Activated effector memory CD4-positive, alpha-beta T cell treated with Interleukin-2 at 50 U/mL for 16 hours (primary cell): ENCODE results near the gene OPRL1.
"Not testable (repeated sequence)": the region's sequence is repeated elsewhere in the genome, so short reads cannot be mapped to it uniquely, and the experiment has no call there.

ENCODE experiments used
- DNase-seq: peaks from one replicate; pipeline ENCODE4 v3.0.0-alpha.2; 2020

The OPRL1 gene

DNA sequence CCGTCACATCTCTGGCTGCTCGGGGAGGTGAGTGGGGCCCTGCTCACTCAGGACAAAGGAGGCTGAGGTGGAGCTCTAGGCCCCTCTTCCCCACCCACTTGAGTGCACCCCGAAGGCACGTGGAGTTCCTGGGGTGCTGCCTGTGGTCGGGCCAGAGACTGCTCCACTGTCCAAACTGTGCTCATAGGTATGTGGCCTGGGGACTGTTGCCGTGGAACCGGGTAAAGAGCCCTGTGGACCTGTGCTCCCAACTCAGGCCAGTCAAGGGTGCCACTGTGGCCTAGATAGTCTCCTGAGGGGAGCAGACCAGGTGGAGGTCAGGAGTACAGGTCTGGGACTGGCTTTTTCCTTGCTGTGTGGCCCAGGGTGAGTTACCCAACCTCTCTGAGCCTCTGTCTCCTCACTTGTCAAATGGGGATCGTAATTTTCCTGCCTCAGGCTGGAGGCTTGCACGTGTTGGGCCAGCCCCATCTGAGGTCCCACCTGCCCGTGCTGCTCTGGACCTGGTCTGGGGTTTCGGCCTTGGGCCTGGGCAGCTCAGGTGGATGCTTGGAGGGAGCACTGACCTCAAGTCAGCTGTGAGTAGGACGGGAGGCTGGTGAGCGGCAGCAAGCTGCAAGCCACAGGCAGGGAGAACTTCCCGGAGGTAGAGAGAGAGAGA lies 39.9 kb downstream of the OPRL1 start:
- DNase-seq: no peak

DNA sequence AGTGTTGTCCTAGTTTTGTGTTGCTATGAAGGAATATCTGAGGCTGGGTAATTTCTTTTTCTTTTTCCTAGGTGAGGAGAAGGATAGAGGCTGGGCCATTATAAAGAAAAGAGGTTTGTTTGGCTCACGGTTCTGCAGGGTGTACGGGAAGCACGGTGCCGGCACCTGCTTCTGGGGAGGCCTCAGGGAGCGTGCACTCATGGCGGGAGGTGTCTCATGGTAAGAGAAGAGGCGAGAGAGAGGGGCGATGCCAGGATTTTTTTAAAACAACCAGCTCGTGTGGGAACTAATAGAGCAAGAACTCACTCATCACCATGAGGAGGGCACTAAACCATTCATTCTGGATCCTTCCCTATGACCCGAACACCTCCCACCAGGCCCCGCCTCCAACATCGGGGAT lies 41.7 kb downstream of the OPRL1 start:
- DNase-seq: no peak

DNA sequence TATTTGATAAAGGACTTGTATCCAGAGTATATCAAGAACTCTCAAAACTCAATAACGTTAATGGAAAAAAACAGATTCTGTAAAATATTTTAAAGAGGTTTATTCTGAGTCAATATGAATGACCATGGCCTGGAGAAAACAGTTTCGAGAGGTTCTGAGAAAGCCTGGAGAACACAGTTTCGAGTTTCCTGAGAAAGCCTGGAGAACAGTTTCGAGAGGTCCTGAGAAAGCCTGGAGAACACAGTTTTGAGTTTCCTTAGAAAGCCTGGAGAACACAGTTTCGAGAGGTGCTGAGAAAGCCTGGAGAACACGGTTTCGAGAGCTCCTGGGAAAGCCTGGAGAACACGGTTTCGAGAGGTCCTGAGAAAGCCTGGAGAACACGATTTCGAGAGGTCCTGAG lies 43.0 kb downstream of the OPRL1 start:
- not testable (repeated sequence) for DNase-seq

DNA sequence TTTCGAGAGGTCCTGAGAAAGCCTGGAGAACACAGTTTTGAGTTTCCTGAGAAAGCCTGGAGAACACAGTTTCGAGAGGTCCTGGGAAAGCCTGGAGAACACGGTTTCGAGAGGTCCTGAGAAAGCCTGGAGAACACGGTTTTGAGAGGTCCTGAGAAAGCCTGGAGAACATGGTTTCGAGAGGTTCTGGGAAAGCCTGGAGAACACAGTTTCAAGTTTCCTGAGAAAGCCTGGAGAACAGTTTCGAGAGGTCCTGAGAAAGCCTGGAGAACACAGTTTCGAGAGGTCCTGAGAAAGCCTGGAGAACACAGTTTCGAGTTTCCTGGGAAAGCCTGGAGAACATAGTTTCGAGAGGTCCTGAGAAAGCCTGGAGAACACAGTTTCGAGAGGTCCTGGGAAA lies 43.6 kb downstream of the OPRL1 start:
- not testable (repeated sequence) for DNase-seq

DNA sequence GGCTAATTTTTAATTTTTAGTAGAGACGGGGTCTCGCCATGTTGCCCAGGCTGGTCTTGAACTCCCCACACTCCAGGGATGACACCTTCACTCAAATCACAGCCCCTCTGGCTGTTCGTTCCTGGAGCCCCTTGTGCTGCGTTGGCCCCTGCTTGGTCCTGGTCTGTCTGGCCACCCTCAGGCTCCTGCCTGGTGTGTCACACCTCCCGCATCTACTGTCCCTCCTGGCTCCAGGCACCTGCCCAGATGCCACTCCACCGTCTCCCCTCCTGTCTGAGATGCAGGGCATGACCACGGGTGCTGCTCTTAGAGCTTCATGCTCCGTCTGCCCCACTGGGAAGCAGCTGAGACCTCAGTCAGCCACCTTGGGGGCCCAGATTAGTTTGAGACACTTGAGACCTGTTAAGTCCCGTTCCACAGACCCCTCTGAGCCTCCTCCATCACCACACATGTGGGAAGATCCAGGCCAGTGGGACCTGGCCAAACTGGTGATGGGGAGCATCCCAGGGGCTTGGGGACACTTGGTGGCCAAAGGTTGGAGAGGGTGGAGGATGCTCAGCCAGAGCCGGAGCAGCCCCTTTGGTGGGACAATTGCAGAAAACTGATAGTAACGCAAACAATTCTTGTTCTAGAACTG lies 49.4 kb downstream of the OPRL1 start:
- no peak for DNase-seq

DNA sequence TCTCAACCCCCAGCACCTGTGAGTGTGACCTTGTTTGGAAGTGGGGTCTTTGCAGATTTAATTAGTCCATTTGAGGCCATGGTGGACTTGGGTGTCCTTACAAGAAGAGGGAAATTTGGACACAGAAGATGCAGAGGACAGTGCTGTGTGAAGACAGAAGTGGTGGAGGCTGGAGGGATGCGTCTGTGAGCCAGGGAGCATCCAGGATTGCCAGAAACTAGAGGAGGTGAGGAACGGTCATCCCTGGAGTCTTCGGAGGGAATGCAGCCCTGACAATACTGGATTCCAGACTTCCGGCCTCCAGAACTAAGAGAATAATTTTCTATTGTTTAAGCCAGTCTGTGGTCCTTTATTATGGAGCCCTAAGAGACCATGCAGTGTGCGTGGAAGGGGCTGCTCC lies 50.4 kb downstream of the OPRL1 start:
- DNase-seq: no peak

DNA sequence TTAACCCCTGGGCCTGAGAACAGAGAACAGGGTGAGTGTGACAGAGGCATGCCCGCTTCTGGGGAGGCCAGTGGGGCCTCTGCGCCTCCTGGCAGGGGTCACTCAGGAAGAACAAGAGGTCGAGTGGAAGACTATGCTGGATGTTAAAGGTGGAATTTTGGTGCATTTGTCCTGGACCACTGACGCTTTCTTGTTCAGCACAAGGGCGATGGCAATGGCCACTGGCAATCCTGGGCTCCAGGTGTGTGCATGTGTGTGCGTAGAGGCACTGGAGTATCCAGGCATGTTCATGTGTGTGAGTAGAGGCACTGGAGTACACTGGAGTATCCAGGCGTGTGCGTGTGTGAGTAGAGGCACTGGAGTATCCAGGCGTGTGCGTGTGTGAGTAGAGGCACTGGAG lies 51.0 kb downstream of the OPRL1 start:
- DNase-seq: no peak

DNA sequence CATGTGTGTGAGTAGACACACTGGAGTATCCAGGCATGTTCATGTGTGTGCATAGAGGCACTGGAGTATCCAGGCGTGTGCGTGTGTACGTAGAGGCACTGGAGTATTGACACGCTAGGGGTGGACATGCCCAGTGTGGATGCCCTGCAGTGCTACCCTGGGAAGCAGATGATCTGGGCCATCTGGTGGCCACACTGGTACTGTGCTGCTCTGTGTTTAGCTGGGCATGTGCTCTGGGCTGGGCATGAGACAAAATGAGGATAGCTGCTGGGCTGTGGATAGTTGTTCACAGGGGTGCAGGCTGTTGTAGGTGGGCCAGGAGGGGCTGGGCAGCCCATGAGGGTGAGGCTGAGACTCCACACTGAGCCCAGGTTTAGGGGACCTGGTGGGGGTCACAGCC lies 51.5 kb downstream of the OPRL1 start:
- no peak for DNase-seq

DNA sequence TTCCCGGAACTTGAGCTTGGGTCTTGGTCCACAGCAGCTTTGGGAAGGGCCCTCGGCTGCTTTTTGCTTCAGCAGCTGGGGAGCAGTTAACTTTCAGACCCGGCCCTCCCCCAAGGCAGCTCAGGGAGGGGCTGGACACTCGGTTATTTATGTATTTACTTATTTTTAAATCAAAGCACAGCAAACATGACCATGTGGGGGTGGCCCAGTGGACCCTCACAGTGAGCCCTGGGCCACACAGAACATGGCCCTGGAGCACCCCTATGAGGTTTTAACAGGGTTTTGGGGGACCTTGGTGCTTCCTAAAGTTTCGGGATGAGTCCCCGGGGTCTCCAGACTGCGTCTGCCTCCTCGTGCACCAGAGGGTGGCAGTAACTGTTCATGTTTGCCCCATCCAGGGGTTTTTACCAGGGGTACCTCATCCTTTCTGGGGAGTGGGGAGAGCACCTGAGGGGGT lies 54.1 kb downstream of the OPRL1 start:
- DNase-seq: no peak

DNA sequence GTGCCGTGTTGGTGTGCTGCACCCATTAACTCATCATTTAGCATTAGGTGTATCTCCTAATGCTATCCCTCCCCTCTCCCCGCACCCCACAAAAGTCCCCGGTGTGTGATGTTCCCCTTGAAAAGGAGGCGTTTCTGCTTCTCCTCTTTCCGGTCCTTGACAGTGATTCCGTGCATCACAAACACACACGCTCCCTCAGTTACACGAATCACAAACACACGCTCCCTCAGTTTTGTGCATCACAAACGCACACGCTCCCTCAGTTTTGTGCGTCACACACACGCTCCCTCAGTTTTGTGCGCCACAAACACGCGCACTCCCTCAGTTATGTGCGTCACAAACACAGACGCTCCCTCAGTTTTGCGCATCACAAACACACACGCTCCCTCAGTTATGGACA lies 54.9 kb downstream of the OPRL1 start:
- DNase-seq: not testable (repeated sequence)

DNA sequence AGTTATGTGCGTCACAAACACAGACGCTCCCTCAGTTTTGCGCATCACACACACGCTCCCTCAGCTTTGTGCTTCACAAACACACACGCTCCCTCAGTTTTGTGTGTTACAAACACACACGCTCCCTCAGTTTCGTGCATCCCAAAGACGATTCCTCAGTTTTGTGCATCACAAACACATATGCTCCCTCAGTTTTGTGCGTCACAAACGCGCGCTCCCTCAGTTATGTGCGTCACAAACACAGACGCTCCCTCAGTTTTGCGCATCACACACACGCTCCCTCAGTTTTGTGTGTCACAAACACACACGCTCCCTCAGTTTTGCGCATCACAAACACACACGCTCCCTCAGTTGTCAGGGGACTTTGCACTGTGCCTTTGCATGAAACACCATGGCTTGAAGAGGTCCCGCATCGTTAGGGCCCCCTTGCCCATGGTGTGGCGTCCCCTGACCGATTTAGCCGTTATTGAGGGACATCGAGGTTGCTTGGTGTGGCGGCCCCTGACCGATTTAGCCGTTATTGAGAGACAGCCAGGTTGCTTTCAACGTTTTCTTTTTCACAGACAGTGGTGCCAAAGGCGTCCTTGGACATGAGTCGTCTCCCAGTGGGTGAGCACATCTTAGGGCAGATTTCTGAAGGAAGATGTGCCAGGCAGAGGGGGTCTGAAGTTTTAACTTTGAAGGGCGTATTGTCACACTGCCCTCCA lies 56.3 kb downstream of the OPRL1 start:
- DNase-seq: no peak

DNA sequence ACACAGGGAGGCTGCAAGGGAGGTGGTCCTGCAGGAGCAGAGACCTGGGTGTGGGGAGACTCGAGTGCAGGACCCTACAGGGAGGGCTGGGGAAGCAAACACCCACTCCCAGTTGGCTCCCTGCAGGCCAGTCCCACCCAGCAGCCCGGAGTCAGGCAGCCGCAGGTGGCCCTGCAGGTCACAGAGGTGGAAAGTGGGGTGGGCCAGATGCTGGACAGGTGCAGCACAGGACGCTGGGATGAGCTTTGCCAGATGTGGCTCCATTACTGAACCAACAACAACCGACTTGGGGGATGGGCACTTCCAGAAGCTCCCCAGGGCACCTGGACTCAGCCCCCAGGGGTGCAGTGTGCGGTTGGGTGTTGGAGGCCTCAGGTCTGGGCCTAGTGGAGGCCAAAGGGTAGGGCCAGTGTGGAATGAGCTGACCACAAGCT lies 57.7 kb downstream of the OPRL1 start:
- no peak for DNase-seq

DNA sequence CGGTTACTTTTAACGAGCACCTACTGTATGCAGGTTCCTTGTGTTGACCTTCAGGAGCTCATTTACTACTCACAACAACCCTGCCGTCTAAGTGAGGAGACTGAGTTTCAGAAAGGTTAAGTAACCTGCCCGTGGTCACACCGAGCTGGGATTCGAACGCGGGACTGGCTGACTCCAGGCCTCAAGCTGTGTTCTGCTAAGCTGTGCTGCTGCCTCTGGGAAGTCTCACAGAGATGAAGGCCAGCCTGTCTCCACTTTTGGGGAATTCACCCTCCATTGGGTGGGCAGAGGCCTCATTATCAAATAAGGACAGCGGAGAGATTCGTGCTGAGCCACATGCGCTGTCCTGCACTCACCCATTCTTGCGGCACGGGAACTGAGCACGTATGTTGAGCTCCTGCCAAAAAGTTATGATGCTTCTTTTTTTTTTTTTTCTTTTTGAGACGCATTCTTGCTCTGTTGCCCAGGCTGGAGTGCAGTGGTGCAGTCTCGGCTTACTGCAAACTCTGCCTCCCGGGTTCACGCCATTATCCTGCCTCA lies 58.5 kb downstream of the OPRL1 start:
- DNase-seq: no peak

DNA sequence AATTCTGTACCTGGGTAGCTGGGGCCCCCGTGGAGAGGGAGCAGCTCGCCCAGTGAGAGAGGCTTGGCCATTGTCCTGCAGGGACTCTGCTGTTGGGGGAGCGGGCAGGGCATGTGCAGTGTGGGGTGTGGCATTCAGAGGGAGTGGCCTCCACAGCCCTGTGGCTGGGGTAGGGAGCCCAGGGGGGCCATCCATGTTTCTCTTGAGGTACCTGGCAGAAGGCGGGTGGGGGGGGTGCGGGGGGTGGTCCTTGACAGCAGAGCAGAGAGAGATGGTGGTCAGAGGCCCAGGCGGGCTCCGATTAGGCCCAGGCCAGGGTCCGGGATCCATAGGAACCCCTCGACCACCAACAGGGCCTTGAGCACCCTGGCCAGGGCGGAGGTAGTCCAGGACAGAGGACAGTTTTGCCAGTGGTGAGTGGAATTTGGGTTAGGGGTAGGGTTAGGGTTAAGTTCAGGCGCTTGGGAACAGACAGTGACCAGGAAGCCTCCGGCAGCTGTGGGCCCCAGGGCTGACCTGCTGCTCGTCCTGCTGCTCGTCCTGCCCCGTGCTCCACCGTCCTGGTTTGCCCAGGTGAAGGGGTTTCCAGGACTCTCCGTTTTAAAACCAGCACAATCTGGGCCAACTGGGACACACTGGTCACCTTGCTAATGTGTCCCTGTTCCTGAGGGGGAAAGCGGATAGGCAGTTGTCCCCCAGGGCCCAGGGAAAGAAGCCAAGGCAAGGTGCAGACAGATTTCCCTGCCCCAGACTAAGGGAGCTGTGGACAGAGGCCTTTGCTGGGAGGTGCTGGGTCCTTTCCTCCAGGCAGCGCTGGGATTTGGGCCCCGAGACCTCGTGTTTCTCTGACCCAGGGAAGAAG lies 59.5 kb downstream of the OPRL1 start:
- DNase-seq: no peak

DNA sequence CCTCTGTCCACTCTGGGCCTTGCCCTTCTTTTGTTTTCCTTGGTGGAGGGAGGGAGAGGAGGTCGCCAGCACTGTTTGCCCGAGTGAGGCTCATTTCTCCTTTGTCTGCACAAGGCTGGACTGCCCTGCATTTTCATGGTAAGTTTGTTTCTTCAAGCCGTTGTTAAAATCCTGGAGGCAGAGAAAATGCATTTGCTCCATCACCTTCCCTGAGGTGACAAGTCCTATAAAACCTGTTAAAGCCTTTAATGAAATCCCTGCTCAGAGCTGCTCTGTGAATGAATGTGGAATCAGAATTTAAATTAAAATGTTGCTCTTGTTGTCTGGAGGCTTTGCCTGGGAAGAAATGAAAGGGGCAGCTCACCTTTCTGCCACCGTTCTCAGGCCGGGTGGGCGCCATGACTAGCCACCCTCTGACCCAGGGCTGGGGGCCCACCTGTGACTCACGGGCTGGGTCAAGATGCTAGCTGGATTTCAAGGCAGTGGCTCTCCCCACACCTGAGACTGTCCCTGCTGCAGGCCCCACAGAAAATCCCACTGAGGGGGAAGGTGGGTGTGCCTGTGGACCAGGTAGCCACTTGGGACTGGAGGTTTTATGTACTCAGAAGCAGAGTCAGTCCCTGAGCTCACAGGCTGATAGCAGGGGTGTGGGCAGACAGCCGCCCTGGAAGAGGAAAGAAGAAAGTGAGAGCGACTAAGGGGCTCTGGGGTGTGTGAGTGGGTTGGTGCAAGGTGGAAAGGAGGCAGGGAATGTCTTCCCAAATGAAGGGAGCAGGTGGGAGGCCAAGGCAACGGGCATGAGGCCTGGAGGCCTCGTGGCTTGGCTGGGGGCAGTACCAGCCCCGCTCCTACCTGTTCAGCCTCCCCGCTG lies 60.4 kb downstream of the OPRL1 start:
- DNase-seq: no peak

DNA sequence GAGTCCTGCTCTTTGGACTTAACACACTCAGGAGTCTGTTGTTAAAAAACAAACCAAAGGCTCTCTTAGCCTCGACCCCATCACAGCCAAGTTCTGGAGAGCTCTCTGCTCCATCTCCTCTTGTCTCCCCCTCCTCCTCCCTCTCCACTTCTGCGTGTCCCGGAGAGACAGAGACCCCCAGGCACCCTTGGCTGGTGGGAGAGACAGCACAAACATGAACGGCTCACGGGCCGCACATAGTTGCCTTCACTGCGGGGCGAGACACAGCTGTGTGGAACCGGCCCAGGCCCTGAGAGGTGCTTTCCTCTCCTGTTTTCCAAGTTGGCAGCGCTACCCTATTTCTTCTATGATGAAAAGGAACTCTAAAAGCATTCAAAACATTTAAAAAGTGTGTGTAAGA lies 61.1 kb downstream of the OPRL1 start:
- no peak for DNase-seq

DNA sequence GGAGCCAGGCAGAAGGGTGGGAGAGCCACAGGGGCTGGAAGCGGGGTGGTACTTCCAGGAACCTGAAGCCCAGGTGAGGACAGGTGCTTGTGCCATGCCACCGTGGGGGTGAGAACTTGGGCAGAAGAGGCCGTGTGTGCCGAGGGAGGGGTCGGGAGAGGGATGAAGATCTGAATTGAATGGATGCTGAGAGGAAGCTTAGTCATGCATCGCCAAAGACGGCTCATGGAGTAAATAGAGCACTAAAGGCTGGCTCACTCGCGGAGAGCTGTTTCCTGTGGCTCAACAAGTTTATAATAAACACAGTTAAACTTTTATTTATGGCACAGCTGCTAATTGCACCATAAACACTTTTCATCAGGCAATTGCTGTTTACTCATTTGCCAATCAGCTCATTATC lies 62.7 kb downstream of the OPRL1 start:
- no peak for DNase-seq

DNA sequence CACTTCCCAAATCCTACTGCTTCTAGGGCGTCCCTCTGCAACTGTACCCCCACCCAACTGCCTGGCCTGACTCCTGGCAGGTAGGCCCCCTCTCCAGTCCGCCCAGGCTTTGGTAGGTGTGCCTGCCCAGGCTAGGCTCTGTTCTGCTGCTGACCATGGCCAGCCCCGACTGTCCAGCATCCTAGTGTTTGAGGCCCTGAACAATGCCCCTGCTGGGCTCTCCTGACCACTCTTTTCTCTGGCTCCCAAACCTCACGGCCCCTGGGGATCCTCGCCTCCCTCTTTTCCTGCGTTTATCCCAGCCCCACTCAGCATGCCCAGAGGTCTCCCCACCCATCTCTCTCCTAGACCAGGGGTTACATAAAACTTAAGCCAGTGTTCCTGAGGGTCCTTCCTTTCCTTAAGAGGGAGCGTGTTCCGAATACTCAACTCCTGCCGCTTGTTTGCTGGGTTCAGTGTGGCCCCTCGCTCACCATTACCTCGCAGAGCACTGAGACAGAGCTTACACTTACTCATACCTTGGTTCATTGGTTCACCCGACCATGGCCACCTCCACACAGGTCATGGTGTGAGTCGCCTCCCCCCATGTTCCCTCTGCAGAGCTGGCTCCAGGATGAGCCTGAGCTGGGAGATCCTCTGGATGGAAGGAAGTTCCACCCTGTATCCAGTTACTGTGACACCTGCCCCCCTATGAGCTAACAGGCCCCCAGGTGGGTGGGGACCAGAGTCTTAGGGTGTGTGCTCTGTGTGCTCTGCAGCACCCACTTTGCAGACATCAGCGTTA lies 63.3 kb downstream of the OPRL1 start:
- no peak for DNase-seq

DNA sequence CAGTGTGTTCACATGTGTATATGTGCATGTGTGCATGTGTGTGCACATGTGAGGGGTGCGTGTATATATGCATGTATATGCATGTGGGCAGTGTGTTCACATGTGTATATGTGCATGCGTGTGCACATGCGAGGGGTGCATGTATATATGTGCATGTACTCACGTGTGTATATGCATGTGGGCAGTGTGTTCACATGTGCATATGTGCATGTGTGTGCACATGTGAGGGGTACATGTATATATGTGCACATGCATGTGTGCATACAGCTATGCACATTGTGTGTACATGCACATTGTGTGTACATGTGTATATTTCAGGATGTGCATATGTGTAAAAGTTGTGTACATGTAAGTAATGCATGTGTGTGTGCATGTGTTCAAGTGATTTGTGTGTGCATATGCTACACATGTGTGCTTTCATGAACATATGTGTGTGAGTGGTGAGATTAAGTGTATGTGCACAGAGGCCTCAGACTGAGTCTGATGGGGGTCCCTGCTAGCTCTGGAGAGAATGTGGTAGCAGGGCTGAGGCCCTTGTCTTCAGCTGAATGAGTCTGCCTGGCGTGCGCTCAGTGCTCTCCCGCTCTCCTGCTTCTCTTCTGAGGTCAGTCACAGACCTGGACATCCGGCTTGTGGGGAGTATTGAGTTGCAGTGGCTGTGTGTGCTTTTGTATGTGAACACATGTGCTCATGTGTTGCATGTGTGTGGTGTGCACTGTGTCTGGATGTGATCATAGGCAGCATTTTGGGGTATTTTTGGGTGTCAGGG lies 64.4 kb downstream of the OPRL1 start:
- no peak for DNase-seq
